ENCODE measurements around the gene MTCH1.

Gene MTCH1

GRCh38 chr6:36938536-36938935, 47.5 kb downstream of the MTCH1 start:
- no peaks in the 10 kb centered on the region for H3K9me3 ChIP-seq (ENCODE audit: control insufficient read depth in 1 of 2, low read length in 2 of 2)
- no peaks in the 10 kb centered on the region for H3K4me1 ChIP-seq (ENCODE audit: control insufficient read depth in 1 of 2, insufficient read depth in 2 of 2, low read length in 2 of 2)
- no peaks in the 10 kb centered on the region for H3K36me3 ChIP-seq (ENCODE audit: control insufficient read depth in 1 of 2, insufficient read depth in 2 of 2, low read length in 2 of 2)
- H3K27me3 ChIP-seq (ENCODE audit: low read depth, low read length) = no peaks in the 10 kb centered on the region
- H3K4me3 ChIP-seq (ENCODE audit: low read depth in 1 of 2, low read length in 2 of 2) = no peak overlapping the region
- H3K27ac ChIP-seq (ENCODE audit: low read length) = no peak overlapping the region

GRCh38 chr6:36937896-36938295, 48.1 kb downstream of the MTCH1 start:
- no peak overlapping the region for H3K4me3 ChIP-seq (ENCODE audit: low read depth in 1 of 2, low read length in 2 of 2)
- H3K27me3 ChIP-seq (ENCODE audit: low read depth, low read length) = no peaks in the 10 kb centered on the region
- H3K36me3 ChIP-seq (ENCODE audit: control insufficient read depth in 1 of 2, insufficient read depth in 2 of 2, low read length in 2 of 2) = no peaks in the 10 kb centered on the region
- H3K9me3 ChIP-seq (ENCODE audit: control insufficient read depth in 1 of 2, low read length in 2 of 2) = no peaks in the 10 kb centered on the region
- H3K4me1 ChIP-seq (ENCODE audit: control insufficient read depth in 1 of 2, insufficient read depth in 2 of 2, low read length in 2 of 2) = no peaks in the 10 kb centered on the region
- no peak overlapping the region for H3K27ac ChIP-seq (ENCODE audit: low read length)

DNA sequence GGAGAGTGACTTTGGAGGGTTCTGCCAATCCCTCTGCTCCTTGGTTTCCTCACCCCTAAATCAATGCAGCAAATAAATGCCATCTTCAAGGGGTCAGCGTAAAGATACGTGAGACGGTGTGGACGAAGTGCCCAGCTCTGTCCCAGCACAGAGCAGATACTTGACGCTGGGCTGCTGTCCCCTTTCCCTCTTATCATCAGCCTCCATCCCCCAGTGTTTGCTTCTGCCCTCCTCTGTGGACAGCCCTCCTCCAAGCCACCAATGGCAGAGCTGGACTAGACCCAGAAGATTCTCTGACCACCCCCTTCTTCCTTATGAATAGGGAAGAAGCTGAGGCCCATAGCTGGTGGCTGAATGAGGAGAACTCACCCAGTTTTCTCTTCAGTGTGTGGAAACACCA, 49.2 kb downstream of the MTCH1 start:
- no peak overlapping the region for H3K4me3 ChIP-seq (ENCODE audit: low read depth in 1 of 2, low read length in 2 of 2)
- no peaks in the 10 kb centered on the region for H3K36me3 ChIP-seq (ENCODE audit: control insufficient read depth in 1 of 2, insufficient read depth in 2 of 2, low read length in 2 of 2)
- no peaks in the 10 kb centered on the region for H3K27me3 ChIP-seq (ENCODE audit: low read depth, low read length)
- no peak overlapping the region for H3K27ac ChIP-seq (ENCODE audit: low read length)
- no peaks in the 10 kb centered on the region for H3K4me1 ChIP-seq (ENCODE audit: control insufficient read depth in 1 of 2, insufficient read depth in 2 of 2, low read length in 2 of 2)
- no peaks in the 10 kb centered on the region for H3K9me3 ChIP-seq (ENCODE audit: control insufficient read depth in 1 of 2, low read length in 2 of 2)

- no peaks in the 10 kb centered on the region for H3K27me3 ChIP-seq (ENCODE audit: low read depth, low read length)
- H3K27ac ChIP-seq (ENCODE audit: low read length) = no peak overlapping the region
- no peaks in the 10 kb centered on the region for H3K9me3 ChIP-seq (ENCODE audit: control insufficient read depth in 1 of 2, low read length in 2 of 2)
- H3K36me3 ChIP-seq (ENCODE audit: control insufficient read depth in 1 of 2, insufficient read depth in 2 of 2, low read length in 2 of 2) = no peaks in the 10 kb centered on the region
- H3K4me1 ChIP-seq (ENCODE audit: control insufficient read depth in 1 of 2, insufficient read depth in 2 of 2, low read length in 2 of 2) = no peaks in the 10 kb centered on the region
- no peak overlapping the region for H3K4me3 ChIP-seq (ENCODE audit: low read depth in 1 of 2, low read length in 2 of 2)
Observed at GRCh38 chr6:36934901-36935300, 51.1 kb downstream of the MTCH1 start.

- peaks cover 0 to 8% of the 10 kb centered on the region in 2 donors for H3K4me1 ChIP-seq (ENCODE audit: control insufficient read depth in 1 of 2, insufficient read depth in 2 of 2, low read length in 2 of 2)
Observed at GRCh38 chr6:36933519-36933918, 52.5 kb downstream of the MTCH1 start.

GRCh38 chr6:36933102-36933501, 52.9 kb downstream of the MTCH1 start:
- Histone ChIP-seq H3K27me3 (ENCODE audit: low read depth, low read length) (no peaks in the 10 kb centered on the region), H3K27ac (ENCODE audit: low read length) (no peak overlapping the region), H3K4me1 (ENCODE audit: control insufficient read depth in 1 of 2, insufficient read depth in 2 of 2, low read length in 2 of 2) (peaks cover 0 to 12% of the 10 kb centered on the region in 2 donors), H3K4me3 (ENCODE audit: low read depth in 1 of 2, low read length in 2 of 2) (no peak overlapping the region), H3K9me3 (ENCODE audit: control insufficient read depth in 1 of 2, low read length in 2 of 2) (no peaks in the 10 kb centered on the region), H3K36me3 (ENCODE audit: control insufficient read depth in 1 of 2, insufficient read depth in 2 of 2, low read length in 2 of 2) (no peaks in the 10 kb centered on the region)

More at GRCh38 chr6:36933519-36933918, 52.5 kb downstream of the MTCH1 start:
- Histone ChIP-seq H3K4me3 (ENCODE audit: low read depth in 1 of 2, low read length in 2 of 2) (no peak overlapping the region), H3K27ac (ENCODE audit: low read length) (no peak overlapping the region), H3K9me3 (ENCODE audit: control insufficient read depth in 1 of 2, low read length in 2 of 2) (no peaks in the 10 kb centered on the region), H3K36me3 (ENCODE audit: control insufficient read depth in 1 of 2, insufficient read depth in 2 of 2, low read length in 2 of 2) (no peaks in the 10 kb centered on the region), H3K27me3 (ENCODE audit: low read depth, low read length) (no peaks in the 10 kb centered on the region)

DNA sequence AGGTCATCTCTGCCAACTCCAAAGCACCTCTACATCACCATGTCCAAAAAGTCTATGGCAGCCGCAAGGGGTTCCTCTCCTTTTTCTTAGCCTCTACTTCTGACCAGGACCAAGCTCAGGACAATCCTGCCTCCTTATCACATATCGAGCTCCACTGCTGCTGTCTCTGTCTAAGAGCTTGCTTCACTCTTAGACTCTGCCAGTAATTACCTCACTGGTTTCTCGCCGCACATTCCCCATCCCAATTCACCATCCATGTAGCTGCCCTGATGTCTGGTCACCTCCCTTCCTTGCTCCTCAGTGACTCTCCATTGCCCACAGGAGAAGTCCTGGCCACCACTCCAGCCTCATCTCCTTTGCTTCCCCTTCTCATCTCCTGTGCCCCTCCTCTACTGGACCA, 55.5 kb downstream of the MTCH1 start:
- no peak overlapping the region for H3K4me3 ChIP-seq (ENCODE audit: low read depth in 1 of 2, low read length in 2 of 2)
- no peaks in the 10 kb centered on the region for H3K9me3 ChIP-seq (ENCODE audit: control insufficient read depth in 1 of 2, low read length in 2 of 2)
- H3K27me3 ChIP-seq (ENCODE audit: low read depth, low read length) = no peaks in the 10 kb centered on the region
- peaks cover 0 to 25% of the 10 kb centered on the region in 2 donors for H3K4me1 ChIP-seq (ENCODE audit: control insufficient read depth in 1 of 2, insufficient read depth in 2 of 2, low read length in 2 of 2)
- H3K27ac ChIP-seq (ENCODE audit: low read length) = no peak overlapping the region
- H3K36me3 ChIP-seq (ENCODE audit: control insufficient read depth in 1 of 2, insufficient read depth in 2 of 2, low read length in 2 of 2) = no peaks in the 10 kb centered on the region

DNA sequence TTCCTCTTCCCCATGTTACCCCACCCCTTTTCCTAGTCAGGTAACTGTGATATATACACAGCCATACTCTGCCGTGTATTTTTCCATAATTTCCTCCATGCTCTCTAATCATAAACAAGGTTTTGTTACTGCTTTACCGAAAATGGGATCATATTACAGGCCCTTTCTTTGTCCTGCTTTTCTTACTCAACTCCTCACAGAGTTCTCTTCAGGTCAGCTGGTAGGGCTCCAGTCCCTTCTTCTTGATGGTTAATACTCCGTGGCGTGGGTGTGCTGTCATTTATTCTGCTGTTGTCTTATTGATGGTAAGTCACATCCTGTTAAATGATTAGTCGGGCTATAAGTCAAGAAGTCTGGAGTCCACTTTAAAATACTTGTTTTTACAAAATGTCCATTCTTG, 56.4 kb downstream of the MTCH1 start:
- Histone ChIP-seq H3K4me3 (ENCODE audit: low read depth in 1 of 2, low read length in 2 of 2) (no peak overlapping the region), H3K27ac (ENCODE audit: low read length) (no peak overlapping the region), H3K27me3 (ENCODE audit: low read depth, low read length) (no peaks in the 10 kb centered on the region), H3K36me3 (ENCODE audit: control insufficient read depth in 1 of 2, insufficient read depth in 2 of 2, low read length in 2 of 2) (peaks cover 5% of the 10 kb centered on the region in 2 donors), H3K4me1 (ENCODE audit: control insufficient read depth in 1 of 2, insufficient read depth in 2 of 2, low read length in 2 of 2) (peaks cover 0 to 25% of the 10 kb centered on the region in 2 donors), H3K9me3 (ENCODE audit: control insufficient read depth in 1 of 2, low read length in 2 of 2) (no peaks in the 10 kb centered on the region)

- Histone ChIP-seq H3K4me1 (ENCODE audit: control insufficient read depth in 1 of 2, insufficient read depth in 2 of 2, low read length in 2 of 2) (peaks cover 0 to 27% of the 10 kb centered on the region in 2 donors), H3K9me3 (ENCODE audit: control insufficient read depth in 1 of 2, low read length in 2 of 2) (no peaks in the 10 kb centered on the region), H3K27me3 (ENCODE audit: low read depth, low read length) (no peaks in the 10 kb centered on the region), H3K27ac (ENCODE audit: low read length) (no peak overlapping the region), H3K36me3 (ENCODE audit: control insufficient read depth in 1 of 2, insufficient read depth in 2 of 2, low read length in 2 of 2) (peaks cover 7 to 10% of the 10 kb centered on the region in 2 donors), H3K4me3 (ENCODE audit: low read depth in 1 of 2, low read length in 2 of 2) (no peak overlapping the region)
Observed at GRCh38 chr6:36929152-36929551, 56.8 kb downstream of the MTCH1 start.

DNA sequence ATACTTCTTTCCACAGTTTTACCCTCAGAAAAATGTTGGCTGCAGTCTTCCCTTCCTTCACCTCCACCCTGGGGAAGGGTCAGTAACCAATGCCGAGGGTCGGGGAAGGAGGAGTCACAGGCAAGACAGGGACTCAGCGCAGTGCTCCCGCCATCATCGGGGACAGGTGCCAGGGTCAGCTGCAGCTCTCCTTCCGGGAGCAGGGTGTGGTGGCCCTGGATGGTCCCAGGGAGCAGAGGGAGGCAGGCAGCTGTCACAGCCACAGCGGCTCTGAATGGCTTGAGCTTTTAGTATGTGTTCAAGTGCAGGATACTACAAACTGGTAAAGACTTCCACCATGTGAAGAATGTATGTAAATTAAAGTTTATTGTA, 57.5 kb downstream of the MTCH1 start:
- Histone ChIP-seq H3K27me3 (ENCODE audit: low read depth, low read length) (no peaks in the 10 kb centered on the region), H3K4me1 (ENCODE audit: control insufficient read depth in 1 of 2, insufficient read depth in 2 of 2, low read length in 2 of 2) (peaks cover 0 to 30% of the 10 kb centered on the region in 2 donors), H3K36me3 (ENCODE audit: control insufficient read depth in 1 of 2, insufficient read depth in 2 of 2, low read length in 2 of 2) (peaks cover 13 to 16% of the 10 kb centered on the region in 2 donors), H3K27ac (ENCODE audit: low read length) (no peak overlapping the region), H3K4me3 (ENCODE audit: low read depth in 1 of 2, low read length in 2 of 2) (no peak overlapping the region), H3K9me3 (ENCODE audit: control insufficient read depth in 1 of 2, low read length in 2 of 2) (no peaks in the 10 kb centered on the region)

DNA sequence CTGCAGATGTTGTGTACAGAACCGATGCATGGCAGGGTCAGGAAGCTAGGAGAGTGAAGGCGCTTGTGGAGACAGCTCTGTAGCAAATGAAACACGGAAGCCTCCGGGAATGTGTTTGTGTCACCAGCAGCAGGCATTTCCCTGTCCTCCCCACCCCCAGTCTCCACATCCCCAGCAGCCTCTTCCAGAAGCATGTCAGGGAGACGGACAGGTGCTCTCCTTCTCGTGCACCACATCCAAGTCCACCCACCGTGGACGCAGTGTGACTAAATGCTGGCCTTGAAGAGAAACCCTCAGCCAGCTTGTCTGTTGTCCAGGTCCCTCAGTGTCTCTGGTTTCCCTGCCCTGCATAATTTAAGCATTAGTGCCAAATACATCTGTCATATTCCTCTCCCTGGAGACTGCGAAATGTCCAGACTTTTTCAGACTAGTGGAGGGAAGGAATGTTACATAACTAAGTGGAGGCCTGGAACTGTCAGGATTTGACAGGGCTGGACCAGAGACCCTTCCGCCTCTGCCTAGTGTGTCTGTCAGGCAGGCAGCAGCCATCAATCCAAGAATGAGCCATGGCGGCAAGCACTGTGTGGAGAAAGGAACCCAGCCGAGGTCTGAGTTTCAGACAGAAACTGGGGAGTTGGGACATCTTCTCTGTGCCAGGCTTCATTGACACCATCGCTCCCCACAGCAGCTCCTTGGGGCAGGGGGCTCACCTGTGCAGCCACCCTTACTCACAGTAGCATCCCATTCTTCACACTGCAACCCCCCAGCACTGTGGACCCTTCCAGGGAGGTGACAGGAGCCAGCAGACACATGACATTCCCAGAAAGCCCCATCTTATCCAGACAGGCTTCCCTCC, 58.1 kb downstream of the MTCH1 start:
- Histone ChIP-seq H3K36me3 (ENCODE audit: control insufficient read depth in 1 of 2, insufficient read depth in 2 of 2, low read length in 2 of 2) (peaks cover 18 to 21% of the 10 kb centered on the region in 2 donors), H3K9me3 (ENCODE audit: control insufficient read depth in 1 of 2, low read length in 2 of 2) (no peaks in the 10 kb centered on the region), H3K27me3 (ENCODE audit: low read depth, low read length) (no peaks in the 10 kb centered on the region), H3K4me1 (ENCODE audit: control insufficient read depth in 1 of 2, insufficient read depth in 2 of 2, low read length in 2 of 2) (peaks cover 0 to 30% of the 10 kb centered on the region in 2 donors), H3K27ac (ENCODE audit: low read length) (peak overlapping the region; percentile 6), H3K4me3 (ENCODE audit: low read depth in 1 of 2, low read length in 2 of 2) (no peak overlapping the region)

Data from muscle layer of duodenum (tissue), 2 donors.